AG04450 (cell line): ENCODE data around the gene ARCN1. TPM values are rescaled to one million over a fixed set of nuclear protein-coding genes. Genes with fewer than 3 reads are reported as not detected.
"Not testable (repeated sequence)": the region's sequence is repeated elsewhere in the genome, so short reads cannot be mapped to it uniquely, and the experiment has no call there.

ENCODE experiments used
- CTCF ChIA-PET: fragments of 300-600, 350-600 bp; formaldehyde crosslinking; extraction: SDS; loops from one replicate; lab custom pipeline; 2022; ENCODE audit warnings: antibody characterized with exemption, inconsistent platforms; lab: Charles Lee
- POLR2A ChIA-PET: fragments of 350-600 bp; formaldehyde crosslinking; extraction: SDS; loops from one replicate; lab custom pipeline; 2021; ENCODE audit warnings: antibody characterized with exemption, inconsistent platforms; lab: Yijun Ruan, JAX
- DNase-seq: peaks from one replicate; pipeline ENCODE4 v3.0.0-alpha.2; 2011; ENCODE audit warnings: low read depth, low spot score
- H3K27ac ChIP-seq: one replicate; pipeline ENCODE4 v1.5.1; 2012; ENCODE audit warnings: low read depth, low read length, control low read depth
- H3K27me3 ChIP-seq: one replicate; pipeline ENCODE4 v1.6.0; 2012; ENCODE audit warnings: low read length; ENCODE audit not compliant: control insufficient read depth, insufficient read depth
- H3K4me3 ChIP-seq: 2 replicates; pipeline ENCODE4 v1.5.1; 2011; ENCODE audit warnings: mild to moderate bottlenecking, low read depth, low read length, control low read depth
- H3K9me3 ChIP-seq: 2 replicates; pipeline ENCODE4 v1.5.1; 2012; ENCODE audit warnings: low read length; ENCODE audit not compliant: control insufficient read depth, insufficient read depth
- CTCF ChIP-seq: IDR thresholded peaks from 2 replicates; pipeline ENCODE4 v1.5.1; 2011; ENCODE audit warnings: low read depth, low read length, control low read depth, inconsistent platforms
- polyA plus RNA-seq: library from polyadenylated mRNA; depleted of rRNA; stranded (reverse); fragments of >200 nt; gene quantifications from 2 replicates; pipeline ENCODE4 v1.2.3, GENCODE V29; 2011

Gene ARCN1
- polyA plus RNA-seq, 1 experiment, result 387 TPM

- Histone ChIP-seq H3K9me3 (no peaks in the 10 kb centered on the region), H3K4me3 (no peak overlapping the region), H3K27ac (no peak overlapping the region), H3K27me3 (no peaks in the 10 kb centered on the region)
- ChIA-PET POLR2A (no interaction called here), CTCF (no interaction called here)
- TF ChIP-seq CTCF, result no peak
- DNase-seq, result no peak
These were observed 11.4 kb upstream of the ARCN1 start for GRCh38 chr11:118560806-118561205.

GRCh38 chr11:118565051-118565450, 7.2 kb upstream of the ARCN1 start:
- no peak for DNase-seq
- peak overlapping the region; percentile 64 for H3K4me3 ChIP-seq
- no peak overlapping the region for H3K27ac ChIP-seq
- H3K9me3 ChIP-seq, result no peaks in the 10 kb centered on the region
- POLR2A ChIA-PET, result no interaction called here
- CTCF ChIA-PET, result interaction anchor here (0.6 kb wide), 1 partner anchor 576 kb away, joined by 3 read pairs; no protein-coding TSS in a partner anchor
- TF ChIP-seq CTCF, result no peak
- H3K27me3 ChIP-seq, result no peaks in the 10 kb centered on the region

GRCh38 chr11:118569670-118570069, 2.5 kb upstream of the ARCN1 start:
- DNase-seq, result no peak
- no peak overlapping the region for H3K27ac ChIP-seq
- H3K4me3 ChIP-seq, result no peak overlapping the region
- ChIA-PET CTCF (interaction anchor here (1.7 kb wide), 1 partner anchor 42 kb away, joined by 3 read pairs; no protein-coding TSS in a partner anchor), POLR2A (interaction anchor here (0.6 kb wide), 2 partner anchors 71 to 762 kb away, joined by 3 to 5 read pairs; no protein-coding TSS in a partner anchor)
- H3K27me3 ChIP-seq, result no peaks in the 10 kb centered on the region
- no peak for TF ChIP-seq CTCF
- H3K9me3 ChIP-seq, result peaks cover 4% of the 10 kb centered on the region; the same call in 1 of the 2 replicates

GRCh38 chr11:118570787-118571186, 1.4 kb upstream of the ARCN1 start:
- no peak for DNase-seq
- CTCF ChIA-PET, result no interaction called here
- POLR2A ChIA-PET, result no interaction called here
- no peak overlapping the region for H3K27ac ChIP-seq
- H3K27me3 ChIP-seq, result no peaks in the 10 kb centered on the region
- TF ChIP-seq CTCF, result no peak
- H3K9me3 ChIP-seq, result peaks cover 4% of the 10 kb centered on the region; the same call in 1 of the 2 replicates
- no peak overlapping the region for H3K4me3 ChIP-seq

GRCh38 chr11:118571701-118572060, 528 bp upstream of the ARCN1 start:
- not testable (repeated sequence) for DNase-seq, H3K9me3 ChIP-seq, H3K27me3 ChIP-seq
- H3K27ac ChIP-seq, result peak overlapping the region; percentile 48
- POLR2A ChIA-PET, result interaction anchor here (0.7 to 2.0 kb wide), 6 partner anchors 9 to 211 kb away, joined by 3 to 9 read pairs (median 6); no protein-coding TSS in a partner anchor
- CTCF ChIA-PET, result interaction anchor here (0.6 kb wide), 1 partner anchor 84 kb away, joined by 3 read pairs; no protein-coding TSS in a partner anchor
- H3K4me3 ChIP-seq, result peak overlapping the region; percentile 94
